NCI-H345 treated with DMSO at 0.1 percent for 48 hours (cell line): Measurements from ENCODE around the gene ST8SIA5.

Experiments used
- DNase-seq: peaks from one replicate; lab custom pipeline; 2025; ENCODE audit not compliant: unreplicated experiment; lab: John Stamatoyannopoulos, UW

ST8SIA5 gene

GRCh38 chr18:46740046-46740445 is 16.8 kb downstream of the ST8SIA5 start:
- no peak for DNase-seq

- no peak for DNase-seq
These were observed 18.4 kb downstream of the ST8SIA5 start for GRCh38 chr18:46738491-46738890.

- DNase-seq: no peak
These were observed 20.1 kb downstream of the ST8SIA5 start for GRCh38 chr18:46736736-46737135.

- DNase-seq: no peak
These were observed 20.7 kb downstream of the ST8SIA5 start for GRCh38 chr18:46736135-46736534.

GRCh38 chr18:46734981-46735380 is 21.9 kb downstream of the ST8SIA5 start:
- DNase-seq: no peak

GRCh38 chr18:46733872-46734271 is 23.0 kb downstream of the ST8SIA5 start:
- DNase-seq: no peak

GRCh38 chr18:46732801-46733200 is 24.1 kb downstream of the ST8SIA5 start:
- no peak for DNase-seq

- no peak for DNase-seq
These were observed 24.7 kb downstream of the ST8SIA5 start for GRCh38 chr18:46732201-46732600.

- no peak for DNase-seq
These were observed 25.5 kb downstream of the ST8SIA5 start for GRCh38 chr18:46731316-46731715.

- DNase-seq: no peak
These were observed 28.5 kb downstream of the ST8SIA5 start for GRCh38 chr18:46728219-46728930.

GRCh38 chr18:46727177-46727576 is 29.7 kb downstream of the ST8SIA5 start:
- no peak for DNase-seq

- DNase-seq: no peak
These were observed 31.5 kb downstream of the ST8SIA5 start for GRCh38 chr18:46725310-46725709.

- no peak for DNase-seq
These were observed 32.9 kb downstream of the ST8SIA5 start for GRCh38 chr18:46723856-46724415.

- DNase-seq: no peak
These were observed 34.8 kb downstream of the ST8SIA5 start for GRCh38 chr18:46722051-46722450.

- no peak for DNase-seq
These were observed 35.5 kb downstream of the ST8SIA5 start for GRCh38 chr18:46721331-46721730.

GRCh38 chr18:46720521-46720920 is 36.3 kb downstream of the ST8SIA5 start:
- DNase-seq: no peak

- DNase-seq: no peak
These were observed 36.8 kb downstream of the ST8SIA5 start for GRCh38 chr18:46720092-46720491.

GRCh38 chr18:46719388-46719787 is 37.5 kb downstream of the ST8SIA5 start:
- no peak for DNase-seq

GRCh38 chr18:46718501-46719341 is 38.1 kb downstream of the ST8SIA5 start:
- no peak for DNase-seq

- no peak for DNase-seq
These were observed 40.0 kb downstream of the ST8SIA5 start for GRCh38 chr18:46716827-46717226.

- no peak for DNase-seq
These were observed 40.5 kb downstream of the ST8SIA5 start for GRCh38 chr18:46716336-46716735.

- no peak for DNase-seq
These were observed 41.8 kb downstream of the ST8SIA5 start for GRCh38 chr18:46715062-46715461.
